ENCODE data around the gene FZR1.

DNA sequence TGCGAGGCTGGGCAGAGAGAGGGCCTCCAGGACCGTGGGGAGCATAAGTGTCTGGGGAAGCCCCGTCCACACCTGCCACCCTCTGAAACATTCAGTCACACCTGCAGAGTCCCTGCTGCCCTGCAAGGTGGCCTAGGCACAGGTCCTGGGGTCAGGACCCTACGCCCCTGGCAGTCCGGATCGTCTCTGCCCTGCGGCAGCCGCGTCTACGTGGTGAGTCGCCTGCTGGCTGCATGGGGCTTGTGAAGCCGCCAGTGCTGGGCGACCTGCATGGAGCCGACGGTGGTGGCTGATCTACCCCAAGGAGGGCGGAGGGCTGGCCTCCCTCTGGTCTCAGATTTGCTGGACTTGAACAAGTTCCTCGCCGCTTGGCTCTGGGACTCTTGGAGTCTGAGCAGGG lies 13.0 kb downstream of the FZR1 start:
- TF ChIP-seq CTCF (IDR thresholded peaks at IDR 0.05 in 4 of 5, conservative IDR thresholded peaks at IDR 0.05 in 1 of 5) (no peak), POLR2A (IDR thresholded peaks at IDR 0.05) (no peak)

All from gastrocnemius medialis (tissue), 4 donors.